D721Med (cell line): ENCODE measurements around the gene CDY2A.
"Not testable (repeated sequence)": the region's sequence is repeated elsewhere in the genome, so short reads cannot be mapped to it uniquely, and the experiment has no call there.

Experiments used
- DNase-seq: peaks from one replicate; pipeline ENCODE4 v3.0.0; 2011; ENCODE audit warnings: low spot score; ENCODE audit not compliant: insufficient read length
- FAIRE-seq: peaks from 2 replicates; lab custom pipeline; 2011; peaks lifted over from hg19 to GRCh38; lab: Jason Lieb, UNC

Gene CDY2A

DNA sequence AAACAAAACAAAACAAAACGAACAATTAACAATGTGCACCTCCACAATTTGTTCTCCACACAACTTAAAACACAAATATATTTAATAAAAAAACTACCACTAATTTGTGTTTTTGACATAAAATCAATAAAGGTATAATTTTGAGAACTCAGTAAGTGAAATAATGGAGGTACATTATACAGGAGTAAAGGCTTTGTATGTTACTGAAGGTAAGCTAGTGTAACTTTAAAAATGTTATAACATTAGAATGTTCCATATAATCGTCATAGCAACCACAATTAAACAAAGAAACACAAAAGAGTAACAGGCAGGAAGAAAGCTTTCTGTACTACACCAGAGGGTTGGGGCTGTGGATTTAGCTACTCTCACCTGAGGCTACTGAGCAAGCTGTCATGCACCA, at the start of gene CDY2A:
CDY2A (plus strand) TSS at position 301 of the 400 bp plus-strand sequence. CDS start 328 bp downstream, outside the sequence.
- DNase-seq, FAIRE-seq: not testable (repeated sequence)

DNA sequence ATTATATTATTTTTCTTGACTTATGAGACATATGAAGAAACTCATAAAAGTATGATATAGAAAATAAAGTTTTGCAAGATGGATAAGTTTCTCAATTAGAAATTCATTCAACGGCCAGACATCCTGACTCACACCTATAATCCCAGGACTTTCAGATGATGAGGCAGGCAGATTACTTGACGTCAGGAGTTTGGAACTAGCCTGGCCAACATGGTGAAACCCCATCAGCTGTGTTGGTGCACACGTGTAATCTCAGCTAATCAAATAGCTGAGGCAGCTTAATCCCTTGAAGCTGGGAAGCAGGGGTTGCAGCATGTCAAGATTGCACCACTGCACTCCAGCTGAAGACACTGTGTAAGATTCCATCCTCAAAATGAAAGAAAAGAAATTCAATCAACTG, 28.0 kb upstream of the CDY2A start:
- not testable (repeated sequence) for DNase-seq, FAIRE-seq

- not testable (repeated sequence) for FAIRE-seq, DNase-seq
Observed at GRCh38 chrY:17998266-17998665, 27.3 kb upstream of the CDY2A start.

DNA sequence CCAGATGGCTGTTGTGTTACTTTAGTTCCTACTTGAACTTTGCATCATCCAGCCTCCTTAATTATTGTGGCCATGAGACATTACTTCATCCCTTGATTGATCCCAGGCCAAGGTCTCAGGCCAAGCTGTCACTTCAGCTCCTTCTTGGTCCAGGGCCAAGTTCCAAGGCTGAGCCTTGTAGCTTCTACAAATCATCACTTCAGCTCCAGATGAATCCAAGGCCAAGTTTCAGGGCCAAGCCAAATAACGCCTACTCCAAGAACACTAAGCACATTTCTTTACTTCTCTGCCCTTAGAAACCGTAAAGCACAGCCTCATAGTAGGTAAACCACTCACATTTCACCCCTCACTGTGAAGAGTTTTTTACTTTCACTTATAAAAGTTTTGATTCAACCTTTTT, 1.7 kb upstream of the CDY2A start:
- not testable (repeated sequence) for FAIRE-seq, DNase-seq

DNA sequence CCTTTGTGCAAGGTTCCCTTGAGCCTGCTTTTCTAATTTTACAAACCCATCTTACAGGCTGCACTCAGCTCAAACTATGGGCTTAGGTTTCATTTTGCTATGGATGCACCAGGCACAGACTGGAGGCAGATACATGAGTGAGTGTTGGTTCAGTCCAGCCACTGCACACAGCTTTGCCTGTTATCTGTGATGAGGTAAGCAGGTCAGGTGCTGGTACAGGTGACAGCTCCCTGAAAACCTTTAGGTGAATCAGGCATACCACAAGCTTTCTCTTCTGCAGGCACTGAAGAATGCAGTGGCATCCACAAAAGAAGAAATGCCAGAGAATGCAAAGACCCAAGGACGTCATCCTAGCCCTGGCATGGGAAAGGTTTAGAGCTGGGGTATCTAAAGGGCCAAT, 3.3 kb downstream of the CDY2A start:
- not testable (repeated sequence) for FAIRE-seq, DNase-seq

GRCh38 chrY:18030178-18030577, 4.6 kb downstream of the CDY2A start:
- FAIRE-seq, DNase-seq: not testable (repeated sequence)

GRCh38 chrY:18034100-18034814, 8.7 kb downstream of the CDY2A start:
- FAIRE-seq, DNase-seq: not testable (repeated sequence)

- not testable (repeated sequence) for DNase-seq, FAIRE-seq
Observed at GRCh38 chrY:18034864-18035263, 9.3 kb downstream of the CDY2A start.

- FAIRE-seq, DNase-seq: not testable (repeated sequence)
Observed at GRCh38 chrY:18044990-18045389, 19.4 kb downstream of the CDY2A start.

DNA sequence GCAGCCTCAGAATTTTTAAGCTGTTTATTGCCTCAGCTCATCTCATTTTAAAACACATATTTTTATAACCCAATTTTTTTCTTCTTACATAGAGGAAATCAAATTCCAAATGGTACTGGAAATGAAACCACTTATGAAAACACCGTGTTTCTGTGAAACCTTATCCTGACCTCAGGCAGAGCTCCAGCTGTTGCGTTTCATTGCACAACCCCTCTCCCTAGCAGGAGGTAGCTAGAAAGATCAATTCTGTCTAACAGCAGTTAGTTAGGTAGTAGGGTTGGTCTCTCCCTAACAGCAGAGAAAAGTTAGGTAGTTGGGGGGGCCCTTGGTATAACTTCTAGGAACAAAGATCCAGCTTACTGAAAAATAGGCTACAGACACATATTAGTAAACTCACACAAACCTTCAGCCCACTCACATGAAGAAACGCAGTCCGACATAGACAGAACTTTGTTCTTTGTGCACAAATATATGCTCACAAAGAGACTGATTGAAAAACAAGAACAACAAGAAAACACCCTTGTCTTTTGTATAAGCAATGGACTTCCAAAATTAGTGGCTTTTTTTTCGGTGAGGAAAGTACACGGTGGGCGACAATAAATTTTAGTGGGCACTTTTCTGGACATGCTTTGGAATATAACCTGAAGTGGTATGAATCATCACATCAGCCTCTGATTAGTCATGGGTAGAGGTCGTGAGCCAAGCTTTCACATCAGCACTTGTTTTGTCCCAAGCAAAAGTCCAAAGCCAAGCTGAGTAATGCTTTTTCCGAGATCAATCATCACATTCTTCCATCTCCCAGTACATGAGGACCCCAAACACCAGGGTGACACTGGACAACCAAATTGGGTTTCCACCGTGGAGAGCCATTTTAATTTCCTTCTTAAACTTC, 22.8 kb downstream of the CDY2A start:
- not testable (repeated sequence) for DNase-seq, FAIRE-seq

GRCh38 chrY:18049061-18049460, 23.5 kb downstream of the CDY2A start:
- not testable (repeated sequence) for FAIRE-seq, DNase-seq

- not testable (repeated sequence) for DNase-seq, FAIRE-seq
Observed at GRCh38 chrY:18056473-18056872, 30.9 kb downstream of the CDY2A start.

DNA sequence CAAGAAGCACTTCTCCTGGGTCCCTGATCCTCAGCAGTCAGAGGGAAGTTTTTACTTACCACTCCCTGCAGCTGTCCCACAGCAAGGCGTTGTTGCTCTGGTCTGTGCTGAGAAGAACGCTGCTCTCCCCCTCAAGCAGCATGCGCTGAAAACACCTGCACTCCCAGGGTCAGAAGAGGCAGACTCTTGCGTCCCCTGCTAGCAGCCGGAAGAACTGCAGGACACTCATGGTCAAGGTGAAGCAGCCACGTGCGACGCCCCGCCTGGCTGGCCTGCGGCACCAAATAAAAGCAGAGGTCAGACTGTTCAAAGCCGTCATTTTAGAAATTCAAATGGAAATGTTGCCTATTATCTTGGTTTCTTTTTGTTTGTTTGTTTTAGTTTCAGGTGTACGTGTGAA, 47.9 kb downstream of the CDY2A start:
- not testable (repeated sequence) for FAIRE-seq

More for the DNA sequence above, 47.9 kb downstream of the CDY2A start:
- DNase-seq: not testable (repeated sequence)
